SK-N-SH (cell line): ENCODE data around the gene THADA. TPM values are rescaled to one million over a fixed set of nuclear protein-coding genes. Genes with fewer than 3 reads are reported as not detected.

Experiments used
- CTCF ChIA-PET: fragments of 300-600, 350-600 bp; formaldehyde crosslinking; extraction: SDS; loops from one replicate; lab custom pipeline; 2021; lab: Yijun Ruan, JAX
- POLR2A ChIA-PET: fragments of 350-600 bp; sonication (Branson Sonifier 250); formaldehyde crosslinking; extraction: SDS; loops from one replicate; lab custom pipeline; 2020; ENCODE audit warnings: antibody characterized with exemption, inconsistent platforms; lab: Yijun Ruan, JAX
- DNase-seq: peaks from one replicate; pipeline ENCODE4 v3.0.0; 2012
- H2AFZ ChIP-seq: fragments of 200-600 bp; sonication (generic); 2 replicates; pipeline ENCODE4 v1.8.1; 2016; ENCODE audit warnings: antibody characterized with exemption, mild to moderate bottlenecking, low read depth
- H3F3A ChIP-seq: fragments of 200-600 bp; sonication (generic); replicated peaks from 2 replicates; pipeline ENCODE3; 2016; ENCODE audit warnings: antibody characterized with exemption, mild to moderate bottlenecking; ENCODE audit not compliant: insufficient read depth
- H3K27ac ChIP-seq, 2 experiments: fragments of 200-500 bp in 1 of 2; fragments of 200-600 bp in 1 of 2; sonication (Bioruptor generic) in 1 of 2; sonication (generic), shearing (Covaris generic) in 1 of 2; 2 replicates each; pipeline versions ENCODE4 v1.5.1 to v1.6.1; 2014 to 2016; ENCODE audit warnings: low read depth in 2 of 2, inconsistent platforms in 1 of 2, low read length in 1 of 2, mild to moderate bottlenecking in 1 of 2, mixed read lengths in 1 of 2
- H3K27me3 ChIP-seq: fragments of 200-600 bp; sonication (generic), shearing (Covaris generic); 2 replicates; pipeline ENCODE4 v1.6.1; 2016; ENCODE audit warnings: mixed run types; ENCODE audit not compliant: insufficient read depth
- H3K36me3 ChIP-seq, 2 experiments: fragments of 200-500 bp in 1 of 2; fragments of 200-600 bp in 1 of 2; sonication (Bioruptor generic) in 1 of 2; sonication (generic) in 1 of 2; replicated peaks in 1 of 2; 2 replicates each; pipeline versions ENCODE3 to v1.5.1; 2014 to 2016; ENCODE audit warnings: low read length in 1 of 2, mild to moderate bottlenecking in 1 of 2; ENCODE audit not compliant: insufficient read depth in 2 of 2, control insufficient read depth in 1 of 2
- H3K4me1 ChIP-seq, 2 experiments: fragments of 200-500 bp in 1 of 2; fragments of 200-600 bp in 1 of 2; sonication (Bioruptor generic) in 1 of 2; sonication (generic), shearing (Covaris generic) in 1 of 2; 2 replicates each; pipeline versions ENCODE4 v1.5.1 to v1.6.1; 2014 to 2016; ENCODE audit warnings: low read depth in 1 of 2, low read length in 1 of 2, mixed run types in 1 of 2; ENCODE audit not compliant: insufficient read depth in 2 of 2, control insufficient read depth in 1 of 2
- H3K4me2 ChIP-seq: fragments of 200-600 bp; sonication (generic), shearing (Covaris generic); 2 replicates; pipeline ENCODE4 v1.6.1; 2017; ENCODE audit warnings: mixed run types
- H3K4me3 ChIP-seq, 2 experiments: fragments of 200-500 bp in 1 of 2; fragments of 200-600 bp in 1 of 2; sonication (Bioruptor generic) in 1 of 2; sonication (generic), shearing (Covaris generic) in 1 of 2; 2 replicates each; pipeline versions ENCODE4 v1.5.1 to v1.8.1; 2014 to 2016; ENCODE audit warnings: low read depth in 2 of 2, inconsistent platforms in 1 of 2, low read length in 1 of 2, mild to moderate bottlenecking in 1 of 2, mixed read lengths in 1 of 2, moderate library complexity in 1 of 2
- H3K79me2 ChIP-seq: fragments of 200-600 bp; sonication (generic); 2 replicates; pipeline ENCODE4 v1.8.1; 2017; ENCODE audit warnings: mild to moderate bottlenecking; ENCODE audit not compliant: insufficient read depth
- H3K9ac ChIP-seq: fragments of 200-600 bp; sonication (generic); 2 replicates; pipeline ENCODE4 v1.6.1; 2017; ENCODE audit warnings: mixed run types
- H3K9me2 ChIP-seq: fragments of 200-600 bp; sonication (generic); 2 replicates; pipeline ENCODE4 v1.6.1; 2017; ENCODE audit warnings: mixed run types
- H3K9me3 ChIP-seq: fragments of 200-600 bp; sonication (generic); 2 replicates; pipeline ENCODE4 v1.6.1; 2017; ENCODE audit warnings: mixed run types, mild to moderate bottlenecking, moderate library complexity
- H4K20me1 ChIP-seq: fragments of 200-600 bp; sonication (generic); 2 replicates; pipeline ENCODE4 v1.6.1; 2017; ENCODE audit warnings: mild to moderate bottlenecking, mixed run types; ENCODE audit not compliant: insufficient read depth
- CHD2 ChIP-seq: fragments of 150-350 bp; IDR thresholded peaks from 2 replicates; pipeline ENCODE4 v1.6.1; 2018; ENCODE audit warnings: low read length; ENCODE audit not compliant: partially characterized antibody
- CTCF ChIP-seq: fragments of 200-600 bp; sonication (generic); IDR thresholded peaks from 2 replicates; pipeline ENCODE4 v1.6.1; 2017; ENCODE audit warnings: antibody characterized with exemption, mild to moderate bottlenecking, moderate library complexity
- EP300 ChIP-seq, 2 experiments: IDR thresholded peaks; 2 replicates each; pipeline versions ENCODE4 v1.4.0 to v1.6.1; 2012; ENCODE audit warnings: borderline replicate concordance in 1 of 2, low read depth in 1 of 2, low read length in 1 of 2
- EZH2phosphoT487 ChIP-seq: fragments of 200-600 bp; sonication (generic); IDR thresholded peaks from 2 replicates; pipeline ENCODE4 v1.6.1; 2017; ENCODE audit warnings: low read depth, mixed run types, mild to moderate bottlenecking, antibody characterized with exemption, moderate library complexity, borderline replicate concordance
- FOXM1 ChIP-seq: IDR thresholded peaks from 2 replicates; pipeline ENCODE4 v1.4.0; 2012; ENCODE audit warnings: low read depth, mild to moderate bottlenecking
- GABPA ChIP-seq: IDR thresholded peaks from 2 replicates; pipeline ENCODE4 v1.4.0; 2012; ENCODE audit warnings: low read depth, mild to moderate bottlenecking
- JUND ChIP-seq: IDR thresholded peaks from 2 replicates; pipeline ENCODE4 v1.4.0; 2012
- MAX ChIP-seq: IDR thresholded peaks from 2 replicates; pipeline ENCODE4 v1.4.0; 2012; ENCODE audit warnings: low read depth
- MXI1 ChIP-seq: IDR thresholded peaks from 2 replicates; pipeline ENCODE4 v1.6.1; 2012; ENCODE audit warnings: mild to moderate bottlenecking, low read depth, low read length, improper control_type of control experiment
- NFIC ChIP-seq: IDR thresholded peaks from 2 replicates; pipeline ENCODE4 v1.4.0; 2012; ENCODE audit warnings: borderline replicate concordance
- NRF1 ChIP-seq: IDR thresholded peaks from 2 replicates; pipeline ENCODE4 v1.6.1; 2012; ENCODE audit warnings: low read depth, mild to moderate bottlenecking, low read length
- PBX3 ChIP-seq: IDR thresholded peaks from 2 replicates; pipeline ENCODE4; 2012
- POLR2AphosphoS5 ChIP-seq: IDR thresholded peaks from 2 replicates; pipeline ENCODE4 v1.6.1; 2012; ENCODE audit warnings: low read depth, low read length
- RXRA ChIP-seq: IDR thresholded peaks from 2 replicates; pipeline ENCODE4 v1.4.0; 2012; ENCODE audit warnings: low read depth, mild to moderate bottlenecking, borderline replicate concordance
- TAF1 ChIP-seq: IDR thresholded peaks from 2 replicates; pipeline ENCODE4 v1.6.1; 2012; ENCODE audit warnings: low read depth, mild to moderate bottlenecking, low read length, moderate library complexity, borderline replicate concordance
- TEAD4 ChIP-seq: IDR thresholded peaks from 2 replicates; pipeline ENCODE4 v1.4.0; 2012; ENCODE audit warnings: mild to moderate bottlenecking, borderline replicate concordance; ENCODE audit not compliant: insufficient read depth
- USF1 ChIP-seq: IDR thresholded peaks from 2 replicates; pipeline ENCODE4 v1.4.0; 2012; ENCODE audit warnings: low read depth, borderline replicate concordance
- USF2 ChIP-seq: fragments of 150-350 bp; IDR thresholded peaks from 2 replicates; pipeline ENCODE4 v1.6.1; 2017; ENCODE audit warnings: antibody characterized with exemption, low read length, low read depth, borderline replicate concordance
- YY1 ChIP-seq: IDR thresholded peaks from 2 replicates; pipeline ENCODE4 v1.4.0; 2012; ENCODE audit warnings: low read depth, mild to moderate bottlenecking
- WGBS: methylation state at CpG from one replicate; pipeline ENCODE4 v1.1.6; 2017; ENCODE audit warnings: low lambda C conversion rate; 5-methylcytosine and 5-hydroxymethylcytosine counted together
- polyA plus RNA-seq, 3 experiments: library from polyadenylated mRNA; depleted of rRNA; stranded (reverse); fragments of >200 nt; gene quantifications; 2 replicates each; pipeline ENCODE4 v1.2.3, GENCODE V29; 2012

The THADA gene
- polyA plus RNA-seq, 1 of the 3 experiments (the other 2 are of a cell fraction): 25.6 TPM

- no peak for DNase-seq
- 96% methylated on average over 3 of the region's 3 CpGs for WGBS
- peaks cover 0 to 11% of the 10 kb centered on the region in 2 experiments for H3K4me1 ChIP-seq
- no peak overlapping the region for H3K27ac ChIP-seq
- no peak for TF ChIP-seq GABPA
- TF ChIP-seq EP300 (IDR thresholded peaks at IDR 0.05; ENCODE audit: borderline replicate concordance in 1 of 2, low read depth in 1 of 2, low read length in 1 of 2): no peak
- TF ChIP-seq MXI1: no peak
- TF ChIP-seq NFIC: no peak
- TF ChIP-seq NRF1: no peak
- TF ChIP-seq TAF1: no peak
- TF ChIP-seq USF2: no peak
- no peak for TF ChIP-seq CHD2
- no peak for TF ChIP-seq MAX
- no peak for TF ChIP-seq USF1
- TF ChIP-seq FOXM1: no peak
- TF ChIP-seq YY1: no peak
- no peak for TF ChIP-seq RXRA
- no peaks in the 10 kb centered on the region for H3K79me2 ChIP-seq
- no peaks in the 10 kb centered on the region for H3K36me3 ChIP-seq
- H3K27me3 ChIP-seq: no peaks in the 10 kb centered on the region
- ChIA-PET CTCF (interaction anchor here (0.9 to 1.0 kb wide), 3 partner anchors 10 to 126 kb away, joined by 3 to 4 read pairs (median 3); no protein-coding TSS in a partner anchor), POLR2A (interaction anchor here (1.0 kb wide), 1 partner anchor 10 kb away, joined by 3 read pairs; no protein-coding TSS in a partner anchor)
- no peaks in the 10 kb centered on the region for H3K9me2 ChIP-seq
- H3K9me3 ChIP-seq: no peaks in the 10 kb centered on the region
- H3K4me3 ChIP-seq: no peak overlapping the region
- H3F3A ChIP-seq: peaks cover 10% of the 10 kb centered on the region
- no peak overlapping the region for H3K9ac ChIP-seq
- H3K4me2 ChIP-seq: no peak overlapping the region
- no peaks in the 10 kb centered on the region for H4K20me1 ChIP-seq
- H2AFZ ChIP-seq: no peak overlapping the region
These were observed 240.4 kb downstream of the THADA start for GRCh38 chr2:43355399-43355798.

- Histone ChIP-seq H3K27me3 (no peaks in the 10 kb centered on the region), H3K79me2 (no peaks in the 10 kb centered on the region), H3K36me3 (no peaks in the 10 kb centered on the region), H3K9ac (no peak overlapping the region), H3K4me1 (peaks cover 23 to 56% of the 10 kb centered on the region in 2 experiments), H3K27ac (peak overlapping the region; percentile 69 to 100; a peak in 3 of 4 replicates), H3K4me3 (no peak overlapping the region), H3F3A (no peaks in the 10 kb centered on the region), H3K9me3 (no peaks in the 10 kb centered on the region), H2AFZ (no peak overlapping the region), H4K20me1 (no peaks in the 10 kb centered on the region), H3K9me2 (no peaks in the 10 kb centered on the region), H3K4me2 (peak overlapping the region; percentile 31; the same call in 1 of the 2 replicates)
- DNase-seq: no peak
- TF ChIP-seq JUND (no peak), MAX (no peak), PBX3 (no peak), EZH2phosphoT487 (no peak), TEAD4 (no peak), TAF1 (no peak), EP300 (IDR thresholded peaks at IDR 0.05; ENCODE audit: borderline replicate concordance in 1 of 2, low read depth in 1 of 2, low read length in 1 of 2) (no peak), GABPA (no peak), CTCF (no peak), NRF1 (no peak), POLR2AphosphoS5 (no peak), CHD2 (no peak)
- POLR2A ChIA-PET: no interaction called here
- WGBS: 24% methylated on average over 3 of the region's 3 CpGs
- CTCF ChIA-PET: interaction anchor here (9.9 kb wide), 1 partner anchor 135 kb away, joined by 70 read pairs; no protein-coding TSS in a partner anchor
These were observed 245.9 kb downstream of the THADA start for GRCh38 chr2:43349904-43350303.
